ENCODE measurements around the gene CADM4.
A peak's percentile ranks its signal among the peaks of the same experiment; 100 is the strongest.

The CADM4 gene

DNA sequence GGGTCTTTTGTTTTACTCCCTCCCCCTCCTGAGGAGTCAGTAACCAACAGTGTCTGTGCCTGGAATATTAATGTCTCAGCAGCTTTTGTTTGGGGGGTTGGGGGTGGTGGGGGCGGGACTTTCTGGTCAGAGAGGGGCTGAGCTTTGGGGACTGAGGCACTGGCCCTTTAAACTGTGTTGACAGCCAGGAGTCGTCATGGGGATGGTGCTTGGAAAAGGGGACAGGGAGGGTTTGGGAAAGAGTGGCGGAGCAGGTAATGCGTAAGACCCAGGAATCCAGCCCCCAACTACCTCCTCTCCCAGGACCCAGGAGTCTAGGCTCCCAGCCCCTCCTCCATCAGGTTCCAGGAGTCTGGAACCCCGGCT is 5.2 kb downstream of the CADM4 start:
- Histone ChIP-seq H3K9ac (ENCODE audit: low read length in 2 of 2) (peak overlapping the region; percentile 13 to 57), H3K9me3 (ENCODE audit: control insufficient read depth in 2 of 2, low read length in 2 of 2) (no peaks in the 10 kb centered on the region), H3K27me3 (ENCODE audit: control insufficient read depth in 1 of 2, insufficient read depth in 2 of 2, low read length in 2 of 2) (no peaks in the 10 kb centered on the region), H3K4me1 (ENCODE audit: control insufficient read depth, insufficient read depth, low read length) (peaks cover 12% of the 10 kb centered on the region), H3K27ac (ENCODE audit: low read length) (no peak overlapping the region), H3K36me3 (ENCODE audit: control insufficient read depth in 2 of 2, insufficient read depth in 2 of 2, low read length in 2 of 2) (no peaks in the 10 kb centered on the region), H3K4me3 (ENCODE audit: low read length in 2 of 2) (peak overlapping the region; percentile 40)

DNA sequence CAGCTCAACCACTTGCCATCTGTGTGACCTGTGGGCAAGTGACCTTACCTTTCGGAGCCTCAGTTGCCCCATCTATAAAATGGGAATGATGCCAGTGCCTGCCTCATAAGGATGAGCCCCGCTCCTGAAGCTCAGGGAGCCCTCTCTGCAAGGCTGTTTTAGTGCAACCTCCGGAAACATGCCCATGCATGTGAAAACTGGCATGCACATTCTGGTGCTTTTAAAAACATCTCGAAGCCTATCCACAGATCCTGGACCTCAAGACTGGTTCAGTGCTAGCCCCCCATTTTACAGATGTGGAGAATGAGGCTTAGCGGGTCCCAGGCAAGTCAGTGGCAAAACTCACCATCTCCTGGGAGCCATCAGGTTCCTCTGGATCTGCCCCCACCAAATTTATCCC is 5.6 kb downstream of the CADM4 start:
- H3K9ac ChIP-seq (ENCODE audit: low read length in 2 of 2): no peak overlapping the region
- no peak overlapping the region for H3K27ac ChIP-seq (ENCODE audit: low read length)
- H3K36me3 ChIP-seq (ENCODE audit: control insufficient read depth in 2 of 2, insufficient read depth in 2 of 2, low read length in 2 of 2): no peaks in the 10 kb centered on the region
- H3K4me3 ChIP-seq (ENCODE audit: low read length in 2 of 2): no peak overlapping the region
- peaks cover 9% of the 10 kb centered on the region for H3K4me1 ChIP-seq (ENCODE audit: control insufficient read depth, insufficient read depth, low read length)
- H3K9me3 ChIP-seq (ENCODE audit: control insufficient read depth in 2 of 2, low read length in 2 of 2): no peaks in the 10 kb centered on the region
- no peaks in the 10 kb centered on the region for H3K27me3 ChIP-seq (ENCODE audit: control insufficient read depth in 1 of 2, insufficient read depth in 2 of 2, low read length in 2 of 2)

DNA sequence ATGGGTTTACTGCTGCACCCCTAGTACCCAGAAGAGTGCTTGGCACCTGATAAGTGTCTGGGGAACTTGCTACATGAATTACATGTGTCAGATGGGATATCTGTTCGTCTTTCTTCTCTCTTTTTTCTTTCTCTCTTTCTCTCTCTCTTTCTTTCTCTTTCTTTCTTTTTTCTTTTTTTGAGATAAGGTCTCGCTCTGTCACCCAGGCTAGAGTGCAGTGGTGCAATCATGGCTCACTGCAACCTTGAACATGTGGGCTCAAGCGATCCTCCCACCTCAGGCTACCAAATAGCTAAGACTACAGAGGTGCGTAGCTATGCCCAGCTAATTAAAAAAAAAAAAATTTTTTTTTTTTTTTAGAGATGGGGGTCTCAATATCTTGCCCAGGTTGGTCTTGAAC is 6.1 kb downstream of the CADM4 start:
- Histone ChIP-seq H3K27ac (ENCODE audit: low read length) (no peak overlapping the region), H3K4me3 (ENCODE audit: low read length in 2 of 2) (no peak overlapping the region)

DNA sequence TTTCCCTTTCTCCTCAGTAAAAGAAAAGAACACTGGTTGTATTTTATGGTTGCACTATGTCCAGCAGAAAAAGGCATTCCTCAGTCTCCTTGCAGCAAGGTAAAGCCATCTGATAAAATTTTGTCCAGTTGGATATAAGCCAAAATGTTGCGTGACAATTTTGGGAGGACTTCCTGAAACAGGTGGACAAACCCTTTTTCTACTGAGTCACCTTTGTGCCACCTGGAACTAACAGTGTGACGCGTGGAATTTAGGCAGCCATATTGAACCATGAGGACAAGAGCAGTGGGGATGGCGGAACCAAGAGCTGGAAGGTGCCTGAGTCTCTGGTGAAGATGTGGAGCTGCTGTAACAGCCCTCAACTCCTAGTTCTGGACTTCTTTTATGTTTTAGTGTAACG is 8.2 kb downstream of the CADM4 start:
- H3K27ac ChIP-seq (ENCODE audit: low read length): no peak overlapping the region
- H3K36me3 ChIP-seq (ENCODE audit: control insufficient read depth in 2 of 2, insufficient read depth in 2 of 2, low read length in 2 of 2): no peaks in the 10 kb centered on the region
- H3K27me3 ChIP-seq (ENCODE audit: control insufficient read depth in 1 of 2, insufficient read depth in 2 of 2, low read length in 2 of 2): no peaks in the 10 kb centered on the region
- peaks cover 4% of the 10 kb centered on the region for H3K4me1 ChIP-seq (ENCODE audit: control insufficient read depth, insufficient read depth, low read length)
- H3K9ac ChIP-seq (ENCODE audit: low read length in 2 of 2): no peak overlapping the region
- H3K9me3 ChIP-seq (ENCODE audit: control insufficient read depth in 2 of 2, low read length in 2 of 2): no peaks in the 10 kb centered on the region
- H3K4me3 ChIP-seq (ENCODE audit: low read length in 2 of 2): no peak overlapping the region

More for the DNA sequence above, 6.1 kb downstream of the CADM4 start:
- Histone ChIP-seq H3K27me3 (ENCODE audit: control insufficient read depth in 1 of 2, insufficient read depth in 2 of 2, low read length in 2 of 2) (no peaks in the 10 kb centered on the region), H3K9me3 (ENCODE audit: control insufficient read depth in 2 of 2, low read length in 2 of 2) (no peaks in the 10 kb centered on the region), H3K4me1 (ENCODE audit: control insufficient read depth, insufficient read depth, low read length) (peaks cover 4% of the 10 kb centered on the region), H3K9ac (ENCODE audit: low read length in 2 of 2) (no peak overlapping the region), H3K36me3 (ENCODE audit: control insufficient read depth in 2 of 2, insufficient read depth in 2 of 2, low read length in 2 of 2) (no peaks in the 10 kb centered on the region)

DNA sequence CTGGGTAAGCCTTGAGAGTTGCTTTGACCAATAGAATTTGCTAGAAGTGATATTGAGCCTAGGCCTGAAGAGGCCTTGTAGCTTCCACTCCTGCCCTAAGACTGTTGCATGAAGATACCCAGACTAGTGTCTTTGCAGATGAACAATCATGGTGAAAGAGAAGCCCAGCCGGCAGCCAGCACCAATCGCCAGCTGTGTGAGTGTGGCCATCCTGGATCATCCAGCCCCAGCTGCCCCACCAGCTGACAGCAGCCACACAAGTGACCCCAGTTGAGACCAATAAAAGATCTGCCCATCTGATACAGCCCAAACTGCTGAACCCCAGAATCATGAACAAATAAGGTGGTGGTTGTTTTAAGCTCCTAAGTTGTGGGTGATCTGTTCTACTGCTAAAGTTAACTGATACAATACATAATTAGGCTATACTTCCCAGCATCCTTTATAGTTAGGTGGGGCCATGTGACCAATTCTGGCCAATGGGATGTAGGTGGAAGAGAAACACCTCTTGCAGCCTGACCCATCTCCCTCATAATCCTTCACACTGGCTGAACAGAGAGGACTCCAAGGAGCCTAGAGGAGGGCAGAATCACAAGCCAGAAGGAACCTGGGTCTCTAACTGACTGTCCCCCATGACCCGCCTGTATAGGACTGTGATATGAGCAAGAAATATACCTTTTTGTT is 10.9 kb downstream of the CADM4 start:
- H3K27me3 ChIP-seq (ENCODE audit: control insufficient read depth in 1 of 2, insufficient read depth in 2 of 2, low read length in 2 of 2): no peaks in the 10 kb centered on the region
- no peak overlapping the region for H3K4me3 ChIP-seq (ENCODE audit: low read length in 2 of 2)
- no peaks in the 10 kb centered on the region for H3K9me3 ChIP-seq (ENCODE audit: control insufficient read depth in 2 of 2, low read length in 2 of 2)
- no peaks in the 10 kb centered on the region for H3K4me1 ChIP-seq (ENCODE audit: control insufficient read depth, insufficient read depth, low read length)
- no peak overlapping the region for H3K9ac ChIP-seq (ENCODE audit: low read length in 2 of 2)
- H3K27ac ChIP-seq (ENCODE audit: low read length): no peak overlapping the region
- H3K36me3 ChIP-seq (ENCODE audit: control insufficient read depth in 2 of 2, insufficient read depth in 2 of 2, low read length in 2 of 2): no peaks in the 10 kb centered on the region

DNA sequence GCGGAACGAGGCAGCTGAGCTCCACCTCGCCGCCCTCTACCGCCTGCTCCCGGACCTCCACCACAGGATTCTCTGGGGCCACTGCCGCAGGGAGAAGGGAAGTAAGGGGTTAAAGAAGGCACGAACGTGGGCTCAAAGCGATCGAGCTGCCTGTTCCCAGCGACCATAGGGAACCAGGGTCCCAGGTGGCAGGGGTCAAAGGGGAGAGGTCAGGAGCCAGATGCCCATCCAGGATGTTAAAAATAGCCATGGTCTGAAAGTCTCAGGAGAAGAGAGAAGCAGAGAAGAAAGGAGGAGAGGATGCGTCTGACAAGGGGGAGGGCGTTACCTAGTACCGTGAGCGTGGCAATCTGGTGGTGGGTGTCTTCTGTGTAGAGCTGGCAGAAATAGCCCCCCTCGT is 12.8 kb downstream of the CADM4 start:
- no peak overlapping the region for H3K9ac ChIP-seq (ENCODE audit: low read length in 2 of 2)
- no peaks in the 10 kb centered on the region for H3K36me3 ChIP-seq (ENCODE audit: control insufficient read depth in 2 of 2, insufficient read depth in 2 of 2, low read length in 2 of 2)

DNA sequence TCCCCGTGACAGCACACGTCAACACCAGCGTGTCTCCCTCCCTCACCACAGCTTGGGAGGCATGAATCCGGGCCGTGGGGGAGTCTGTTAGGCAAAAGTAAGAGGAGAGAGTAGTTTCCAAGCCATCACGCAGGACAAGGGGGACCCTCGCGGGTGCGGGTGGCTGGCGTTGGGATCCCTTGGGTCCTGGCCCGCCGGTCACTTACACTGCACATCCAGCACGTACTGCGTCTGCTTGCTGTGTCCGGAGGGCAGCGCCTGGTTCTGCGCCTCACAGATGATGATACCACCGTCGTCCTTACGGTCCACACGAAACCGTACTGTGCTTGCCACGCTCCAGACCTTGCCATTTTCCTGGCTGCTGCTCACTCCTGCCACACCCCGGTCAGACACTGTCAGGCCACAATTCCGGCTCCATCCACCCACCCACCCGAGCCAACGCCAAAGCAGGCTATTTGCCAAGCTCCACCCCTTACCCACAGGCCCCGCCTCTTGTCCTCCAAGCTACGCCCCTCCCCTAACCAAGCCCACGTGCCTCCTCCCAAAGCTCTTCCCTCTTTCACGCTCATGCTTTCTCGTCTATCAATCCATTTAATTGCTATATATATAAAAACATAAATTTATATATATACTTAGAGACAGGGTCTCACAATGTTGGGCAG is 13.6 kb downstream of the CADM4 start:
- no peak overlapping the region for H3K9ac ChIP-seq (ENCODE audit: low read length in 2 of 2)
- H3K4me1 ChIP-seq (ENCODE audit: control insufficient read depth, insufficient read depth, low read length): no peaks in the 10 kb centered on the region
- H3K27ac ChIP-seq (ENCODE audit: low read length): no peak overlapping the region
- no peaks in the 10 kb centered on the region for H3K27me3 ChIP-seq (ENCODE audit: control insufficient read depth in 1 of 2, insufficient read depth in 2 of 2, low read length in 2 of 2)
- H3K9me3 ChIP-seq (ENCODE audit: control insufficient read depth in 2 of 2, low read length in 2 of 2): no peaks in the 10 kb centered on the region
- no peak overlapping the region for H3K4me3 ChIP-seq (ENCODE audit: low read length in 2 of 2)
- no peaks in the 10 kb centered on the region for H3K36me3 ChIP-seq (ENCODE audit: control insufficient read depth in 2 of 2, insufficient read depth in 2 of 2, low read length in 2 of 2)

More for the DNA sequence above, 12.8 kb downstream of the CADM4 start:
- H3K9me3 ChIP-seq (ENCODE audit: control insufficient read depth in 2 of 2, low read length in 2 of 2): no peaks in the 10 kb centered on the region
- no peaks in the 10 kb centered on the region for H3K4me1 ChIP-seq (ENCODE audit: control insufficient read depth, insufficient read depth, low read length)
- no peak overlapping the region for H3K27ac ChIP-seq (ENCODE audit: low read length)
- H3K4me3 ChIP-seq (ENCODE audit: low read length in 2 of 2): no peak overlapping the region
- H3K27me3 ChIP-seq (ENCODE audit: control insufficient read depth in 1 of 2, insufficient read depth in 2 of 2, low read length in 2 of 2): no peaks in the 10 kb centered on the region

DNA sequence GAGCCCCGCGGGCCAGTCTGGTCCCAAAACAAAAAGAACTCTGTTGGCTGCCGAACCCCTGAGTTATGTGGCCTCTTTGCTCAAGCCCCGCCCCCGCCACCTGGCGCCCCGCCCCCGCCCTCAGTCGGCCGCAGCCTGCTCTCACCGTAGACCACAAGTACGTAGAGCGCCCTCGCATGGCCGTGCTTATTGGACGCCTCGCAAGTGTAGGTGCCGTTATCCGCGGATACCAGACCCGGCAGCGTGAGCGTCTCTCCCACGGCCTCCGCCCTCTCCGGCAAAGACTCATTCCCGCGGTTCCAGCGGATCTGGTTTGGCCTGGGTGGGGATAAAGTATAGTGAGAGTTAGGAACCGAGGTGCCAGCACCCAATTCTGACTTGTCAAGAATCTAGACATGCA is 14.7 kb downstream of the CADM4 start:
- Histone ChIP-seq H3K9me3 (ENCODE audit: control insufficient read depth in 2 of 2, low read length in 2 of 2) (no peaks in the 10 kb centered on the region), H3K27ac (ENCODE audit: low read length) (no peak overlapping the region), H3K36me3 (ENCODE audit: control insufficient read depth in 2 of 2, insufficient read depth in 2 of 2, low read length in 2 of 2) (no peaks in the 10 kb centered on the region)

DNA sequence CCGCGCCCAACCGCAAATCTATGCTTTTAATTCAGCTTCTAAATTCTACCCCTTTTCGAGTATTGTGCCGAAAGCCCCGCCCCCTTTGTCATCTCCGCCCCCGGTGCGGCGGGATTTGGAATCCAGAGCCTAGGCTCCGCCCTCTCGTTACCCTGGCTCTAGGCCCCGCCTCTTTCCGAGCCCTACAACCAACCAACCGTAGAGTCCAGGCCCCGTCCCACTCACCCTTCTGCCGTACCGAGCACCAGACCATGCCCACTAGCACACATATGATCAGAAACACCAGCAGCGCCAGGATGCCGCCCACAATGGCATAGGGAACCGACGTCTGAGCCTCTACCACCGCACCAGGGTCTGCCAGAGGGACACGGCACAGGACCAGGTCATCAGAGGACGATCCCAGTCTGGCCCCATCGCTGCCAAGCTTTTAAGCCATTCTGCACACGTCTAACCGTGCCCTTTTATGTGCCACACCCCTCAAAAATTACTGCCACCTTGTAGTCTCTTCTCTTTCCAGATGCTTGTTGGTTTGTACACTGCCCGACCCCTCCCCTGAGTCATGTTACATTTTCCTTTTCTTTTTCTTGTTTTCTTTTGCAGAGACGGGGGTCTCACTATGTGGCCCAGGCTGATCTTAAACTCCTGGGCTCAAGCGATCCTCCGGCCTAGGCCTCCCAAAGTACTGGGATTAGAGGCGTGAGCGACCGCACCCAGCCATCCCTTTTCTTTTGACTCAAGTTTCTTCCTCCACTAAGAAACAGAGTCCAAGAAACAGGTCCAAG is 15.6 kb downstream of the CADM4 start:
- Histone ChIP-seq H3K27ac (ENCODE audit: low read length) (no peak overlapping the region), H3K27me3 (ENCODE audit: control insufficient read depth in 1 of 2, insufficient read depth in 2 of 2, low read length in 2 of 2) (no peaks in the 10 kb centered on the region), H3K4me1 (ENCODE audit: control insufficient read depth, insufficient read depth, low read length) (peaks cover 9% of the 10 kb centered on the region), H3K36me3 (ENCODE audit: control insufficient read depth in 2 of 2, insufficient read depth in 2 of 2, low read length in 2 of 2) (no peaks in the 10 kb centered on the region), H3K4me3 (ENCODE audit: low read length in 2 of 2) (no peak overlapping the region), H3K9ac (ENCODE audit: low read length in 2 of 2) (no peak overlapping the region), H3K9me3 (ENCODE audit: control insufficient read depth in 2 of 2, low read length in 2 of 2) (no peaks in the 10 kb centered on the region)

More for the DNA sequence above, 14.7 kb downstream of the CADM4 start:
- no peak overlapping the region for H3K9ac ChIP-seq (ENCODE audit: low read length in 2 of 2)
- peaks cover 7% of the 10 kb centered on the region for H3K4me1 ChIP-seq (ENCODE audit: control insufficient read depth, insufficient read depth, low read length)
- H3K4me3 ChIP-seq (ENCODE audit: low read length in 2 of 2): no peak overlapping the region
- H3K27me3 ChIP-seq (ENCODE audit: control insufficient read depth in 1 of 2, insufficient read depth in 2 of 2, low read length in 2 of 2): no peaks in the 10 kb centered on the region

DNA sequence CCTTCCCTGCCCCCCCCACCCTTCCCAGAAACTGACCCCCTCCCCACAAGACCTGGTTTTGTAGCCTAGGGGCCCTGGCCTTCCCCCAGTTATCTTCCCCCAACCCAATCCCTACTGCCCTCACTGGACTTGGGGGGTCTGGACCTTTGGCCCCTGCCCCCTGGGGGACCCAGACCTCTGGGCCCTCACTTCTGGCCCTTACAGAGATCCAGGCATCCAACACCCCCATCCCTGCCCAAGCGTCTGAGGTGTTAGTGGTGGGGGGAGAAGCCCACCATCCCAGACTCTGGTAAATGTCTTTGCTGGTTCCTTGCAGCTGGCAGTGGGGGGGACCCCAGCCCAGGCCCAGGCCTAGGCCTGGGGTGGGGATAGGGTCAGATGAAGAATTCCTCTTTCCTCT is 16.7 kb downstream of the CADM4 start:
- Histone ChIP-seq H3K27ac (ENCODE audit: low read length) (no peak overlapping the region), H3K27me3 (ENCODE audit: control insufficient read depth in 1 of 2, insufficient read depth in 2 of 2, low read length in 2 of 2) (no peaks in the 10 kb centered on the region), H3K9ac (ENCODE audit: low read length in 2 of 2) (no peak overlapping the region), H3K36me3 (ENCODE audit: control insufficient read depth in 2 of 2, insufficient read depth in 2 of 2, low read length in 2 of 2) (no peaks in the 10 kb centered on the region), H3K4me1 (ENCODE audit: control insufficient read depth, insufficient read depth, low read length) (peaks cover 17% of the 10 kb centered on the region), H3K9me3 (ENCODE audit: control insufficient read depth in 2 of 2, low read length in 2 of 2) (no peaks in the 10 kb centered on the region), H3K4me3 (ENCODE audit: low read length in 2 of 2) (no peak overlapping the region)

DNA sequence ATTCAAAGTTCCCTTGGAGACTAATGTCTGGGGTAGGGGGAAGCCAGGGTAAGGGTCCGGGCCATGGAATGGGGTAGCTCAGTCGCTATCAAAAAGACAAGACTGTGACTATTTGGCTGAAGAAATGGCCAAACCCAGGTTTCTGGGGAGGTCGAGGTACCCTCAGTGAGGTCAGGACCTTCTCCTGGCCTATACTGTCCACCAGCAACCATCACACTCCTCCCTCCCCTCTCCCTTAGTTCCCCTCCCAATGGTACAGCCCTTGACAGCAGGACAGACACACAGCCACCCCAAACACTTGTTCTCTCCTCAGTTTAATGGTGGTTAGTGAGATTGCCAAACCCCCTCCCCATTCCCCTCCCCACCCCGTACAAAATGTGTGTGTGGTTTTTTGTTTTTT is 17.6 kb downstream of the CADM4 start:
- H3K4me1 ChIP-seq (ENCODE audit: control insufficient read depth, insufficient read depth, low read length): peaks cover 17% of the 10 kb centered on the region
- H3K9ac ChIP-seq (ENCODE audit: low read length in 2 of 2): no peak overlapping the region
- no peaks in the 10 kb centered on the region for H3K36me3 ChIP-seq (ENCODE audit: control insufficient read depth in 2 of 2, insufficient read depth in 2 of 2, low read length in 2 of 2)
- H3K9me3 ChIP-seq (ENCODE audit: control insufficient read depth in 2 of 2, low read length in 2 of 2): no peaks in the 10 kb centered on the region
- no peak overlapping the region for H3K27ac ChIP-seq (ENCODE audit: low read length)
- no peaks in the 10 kb centered on the region for H3K27me3 ChIP-seq (ENCODE audit: control insufficient read depth in 1 of 2, insufficient read depth in 2 of 2, low read length in 2 of 2)
- H3K4me3 ChIP-seq (ENCODE audit: low read length in 2 of 2): no peak overlapping the region

Data from stomach smooth muscle (tissue), 2 donors.